Stomach (tissue), 4 donors: Measurements from ENCODE around the gene SPDYC.

Experiments
- EP300 ChIP-seq: sonication (generic); formaldehyde crosslinking; IDR thresholded peaks from one replicate; pipeline ENCODE4 v1.6.1; 2017; ENCODE audit warnings: antibody characterized with exemption
- POLR2A ChIP-seq, 4 donors: fragments of 450-650 bp; IDR thresholded peaks; one replicate each; pipeline ENCODE4 v1.6.1; 2016; ENCODE audit warnings: antibody characterized with exemption in 4 of 4, control low read depth in 2 of 4, mild to moderate bottlenecking in 1 of 4, moderate library complexity in 1 of 4
- POLR2AphosphoS5 ChIP-seq, 3 donors: sonication (generic); formaldehyde crosslinking; IDR thresholded peaks; one replicate each; pipeline ENCODE4 v1.6.1; 2016; ENCODE audit warnings: antibody characterized with exemption in 3 of 3
- TF ChIP-seq, protein P1 (sequence below), 7 experiments: fragments of 450-650 bp in 4 of 7; fragments of 200-600 bp in 3 of 7; sonication (generic) in 3 of 7; IDR thresholded peaks; one replicate each; pipeline ENCODE4 v1.5.1; 2016 to 2019; ENCODE audit warnings: antibody characterized with exemption in 7 of 7, control low read depth in 2 of 7, mild to moderate bottlenecking in 1 of 7

DNA sequence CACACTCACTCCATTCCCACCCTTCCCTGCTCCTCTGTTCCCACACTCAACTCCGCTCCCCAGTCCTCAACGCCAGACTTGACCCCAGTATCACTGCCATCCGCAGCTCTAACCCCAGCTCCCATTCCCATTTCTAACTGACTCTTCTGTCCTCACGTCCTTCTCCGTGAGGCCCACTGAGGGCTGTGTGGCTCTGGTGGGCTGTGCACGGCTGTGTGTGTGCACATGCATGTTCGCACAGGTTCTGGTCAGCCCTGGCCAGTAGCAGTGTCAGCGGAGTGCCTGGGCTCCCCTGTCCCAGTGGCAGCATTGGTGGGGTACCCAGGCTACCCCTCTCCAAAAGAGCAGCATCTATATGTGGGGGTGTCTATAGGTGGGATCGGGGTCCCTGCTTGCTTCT lies 16.7 kb downstream of the SPDYC start:
- TF ChIP-seq, protein P1, sequence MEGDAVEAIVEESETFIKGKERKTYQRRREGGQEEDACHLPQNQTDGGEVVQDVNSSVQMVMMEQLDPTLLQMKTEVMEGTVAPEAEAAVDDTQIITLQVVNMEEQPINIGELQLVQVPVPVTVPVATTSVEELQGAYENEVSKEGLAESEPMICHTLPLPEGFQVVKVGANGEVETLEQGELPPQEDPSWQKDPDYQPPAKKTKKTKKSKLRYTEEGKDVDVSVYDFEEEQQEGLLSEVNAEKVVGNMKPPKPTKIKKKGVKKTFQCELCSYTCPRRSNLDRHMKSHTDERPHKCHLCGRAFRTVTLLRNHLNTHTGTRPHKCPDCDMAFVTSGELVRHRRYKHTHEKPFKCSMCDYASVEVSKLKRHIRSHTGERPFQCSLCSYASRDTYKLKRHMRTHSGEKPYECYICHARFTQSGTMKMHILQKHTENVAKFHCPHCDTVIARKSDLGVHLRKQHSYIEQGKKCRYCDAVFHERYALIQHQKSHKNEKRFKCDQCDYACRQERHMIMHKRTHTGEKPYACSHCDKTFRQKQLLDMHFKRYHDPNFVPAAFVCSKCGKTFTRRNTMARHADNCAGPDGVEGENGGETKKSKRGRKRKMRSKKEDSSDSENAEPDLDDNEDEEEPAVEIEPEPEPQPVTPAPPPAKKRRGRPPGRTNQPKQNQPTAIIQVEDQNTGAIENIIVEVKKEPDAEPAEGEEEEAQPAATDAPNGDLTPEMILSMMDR (IDR thresholded peaks at IDR 0.05), result no peak
- TF ChIP-seq POLR2AphosphoS5 (IDR thresholded peaks at IDR 0.05) (no peak), POLR2A (IDR thresholded peaks at IDR 0.05) (no peak), EP300 (no peak)
